Endothelial cell of umbilical vein (primary cell): ENCODE measurements around the gene LPAR4. TPM values are rescaled to one million over a fixed set of nuclear protein-coding genes. Genes with fewer than 3 reads are reported as not detected.

Experiments
- BruUV-seq: library from RNA; stranded (reverse); fragments of 400-500 nt; replicated peaks from 2 replicates; lab custom pipeline; 2021; lab: Mats Ljungman, UMichigan
- CTCF ChIA-PET: fragments of 300-600, 350-600 bp; sonication (Branson Sonifier 250); formaldehyde crosslinking; loops from one replicate; lab custom pipeline; 2021; ENCODE audit warnings: antibody characterized with exemption, inconsistent platforms; lab: Charles Lee
- POLR2A ChIA-PET: fragments of 300-600, 350-600 bp; sonication (Branson Sonifier 250); formaldehyde crosslinking; loops from one replicate; lab custom pipeline; 2021; ENCODE audit warnings: antibody characterized with exemption, inconsistent platforms; lab: Charles Lee
- DNase-seq: peaks from one replicate; pipeline ENCODE4 v3.0.0-alpha.2; 2011; ENCODE audit warnings: low read depth, low spot score
- FAIRE-seq: peaks from 2 replicates; lab custom pipeline; 2011; peaks lifted over from hg19 to GRCh38; lab: Jason Lieb, UNC
- H2AFZ ChIP-seq: 2 replicates; pipeline ENCODE4 v1.6.0; 2012; ENCODE audit warnings: low read depth, low read length, control low read depth, inconsistent platforms
- H3K27ac ChIP-seq: 2 replicates; pipeline ENCODE4 v1.5.1; 2011; ENCODE audit warnings: low read depth, mild to moderate bottlenecking, control low read depth, low read length, moderate library complexity; ENCODE audit not compliant: insufficient read depth
- H3K27me3 ChIP-seq, 2 experiments: 2 replicates each; pipeline versions ENCODE4 v1.6.0 to v1.6.1; 2011; ENCODE audit warnings: low read length in 2 of 2, mixed read lengths in 1 of 2; ENCODE audit not compliant: control insufficient read depth in 2 of 2, insufficient read depth in 2 of 2
- H3K36me3 ChIP-seq, 2 experiments: 2 replicates in 1 of 2; 3 replicates in 1 of 2; pipeline ENCODE4 v1.5.1; 2011; ENCODE audit warnings: low read length in 2 of 2, mild to moderate bottlenecking in 1 of 2, moderate library complexity in 1 of 2; ENCODE audit not compliant: control insufficient read depth in 2 of 2, insufficient read depth in 2 of 2; ENCODE audit errors: extremely low read depth in 1 of 2
- H3K4me1 ChIP-seq: 3 replicates; pipeline ENCODE4 v1.5.1; 2011; ENCODE audit warnings: mild to moderate bottlenecking, low read length; ENCODE audit not compliant: control insufficient read depth, insufficient read depth; ENCODE audit errors: extremely low read depth
- H3K4me2 ChIP-seq: 2 replicates; pipeline ENCODE4 v1.6.1; 2011; ENCODE audit warnings: low read length, control low read depth, mixed read lengths; ENCODE audit not compliant: insufficient read depth
- H3K4me3 ChIP-seq, 3 experiments: fragments of 200-600 bp in 1 of 3; sonication (generic), shearing (Covaris generic) in 1 of 3; replicated peaks in 1 of 3; 2 replicates each; pipeline ENCODE4 v1.5.1; 2011 to 2016; ENCODE audit warnings: control low read depth in 3 of 3, low read length in 3 of 3, mild to moderate bottlenecking in 2 of 3, inconsistent platforms in 1 of 3, low read depth in 1 of 3, moderate library complexity in 1 of 3; ENCODE audit not compliant: insufficient read depth in 1 of 3
- H3K79me2 ChIP-seq: 2 replicates; pipeline ENCODE4 v1.6.0; 2012; ENCODE audit warnings: low read length, inconsistent platforms; ENCODE audit not compliant: control insufficient read depth, insufficient read depth
- H3K9ac ChIP-seq: replicated peaks from 2 replicates; pipeline ENCODE3; 2011; ENCODE audit warnings: low read length, control low read depth; ENCODE audit not compliant: insufficient read depth; ENCODE audit errors: extremely low read depth
- H3K9me1 ChIP-seq: replicated peaks from 3 replicates; pipeline ENCODE4 v1.6.0; 2011; ENCODE audit warnings: mild to moderate bottlenecking, low read length; ENCODE audit not compliant: control insufficient read depth, insufficient read depth; ENCODE audit errors: extremely low read depth
- H3K9me3 ChIP-seq: replicated peaks from 2 replicates; pipeline ENCODE4 v1.5.1; 2012; ENCODE audit warnings: low read length, inconsistent platforms; ENCODE audit not compliant: control insufficient read depth, insufficient read depth
- H4K20me1 ChIP-seq: replicated peaks from 2 replicates; pipeline ENCODE3; 2011; ENCODE audit warnings: mild to moderate bottlenecking, low read length; ENCODE audit not compliant: control insufficient read depth, insufficient read depth; ENCODE audit errors: extremely low read depth
- EZH2 ChIP-seq: IDR thresholded peaks from 2 replicates; pipeline ENCODE4 v1.6.1; 2012; ENCODE audit warnings: borderline replicate concordance, low read depth, mild to moderate bottlenecking, moderate library complexity, low read length, inconsistent platforms; ENCODE audit not compliant: severe bottlenecking
- FOS ChIP-seq: IDR thresholded peaks from 2 replicates; pipeline ENCODE4 v1.6.1; 2011; ENCODE audit warnings: mild to moderate bottlenecking, low read length, moderate library complexity, borderline replicate concordance; ENCODE audit not compliant: insufficient read depth
- GATA2 ChIP-seq: IDR thresholded peaks from 2 replicates; pipeline ENCODE4 v1.7.0; 2011; ENCODE audit warnings: low read depth, mild to moderate bottlenecking, moderate library complexity, mixed read lengths, low read length; ENCODE audit not compliant: insufficient read length, insufficient read depth
- JUN ChIP-seq: IDR thresholded peaks from 2 replicates; pipeline ENCODE4 v1.6.1; 2011; ENCODE audit warnings: borderline replicate concordance, low read depth; ENCODE audit not compliant: insufficient read length, insufficient read depth
- MYC ChIP-seq: IDR thresholded peaks from one replicate; pipeline ENCODE4 v1.6.1; 2011; ENCODE audit warnings: mild to moderate bottlenecking, low read depth, low read length
- POLR2A ChIP-seq: IDR thresholded peaks from 2 replicates; pipeline ENCODE4 v1.6.1; 2012; ENCODE audit warnings: low read depth, mild to moderate bottlenecking, control low read depth, low read length
- POLR2AphosphoS5 ChIP-seq: IDR thresholded peaks from 2 replicates; pipeline ENCODE4 v1.6.1; 2012; ENCODE audit warnings: low read depth, mild to moderate bottlenecking, control low read depth, low read length, moderate library complexity; ENCODE audit not compliant: insufficient read depth
- dilution Hi-C: fragments of 300-500 bp; cut with MboI; formaldehyde crosslinking; loops from one replicate; pipeline ENCODE4 v1.15.0; 2019; ENCODE audit warnings: low sequenced_read_pairs; ENCODE audit not compliant: extremely low pct_ligation_motif_present
- intact Hi-C: fragments of 100-400 bp; cut with micrococcal nuclease; formaldehyde crosslinking; loops from one replicate; pipeline ENCODE4 v1.10.0; 2022
- polyA plus RNA-seq, 4 experiments: library from polyadenylated mRNA; depleted of rRNA in 3 of 4; stranded (reverse) in 3 of 4; unstranded in 1 of 4; fragments of >200 nt; gene quantifications; 2 replicates each; pipeline versions ENCODE4 v1.2.1 to v1.2.3, GENCODE V29; 2011 to 2012; ENCODE audit warnings: missing spikeins in 1 of 4
- total RNA-seq: library from RNA; stranded (reverse); gene quantifications from 2 replicates; pipeline ENCODE4 v1.2.3, GENCODE V29; 2021
- TF ChIP-seq, protein P1 (sequence below), 2 donors: IDR thresholded peaks; 1 replicate in 1 of 2; 2 replicates in 1 of 2; pipeline ENCODE4 v1.5.1; 2011; ENCODE audit warnings: low read length in 2 of 2, mild to moderate bottlenecking in 2 of 2, moderate library complexity in 2 of 2, control low read depth in 1 of 2, inconsistent platforms in 1 of 2, low read depth in 1 of 2; ENCODE audit not compliant: insufficient read depth in 1 of 2; ENCODE audit errors: extremely low read depth in 1 of 2
- TF ChIP-seq, protein P2 (sequence below): IDR thresholded peaks from 2 replicates; pipeline ENCODE4 v1.6.1; 2011; ENCODE audit not compliant: insufficient read depth, insufficient read length

LPAR4 gene
- total and polyA plus RNA-seq, 2 donors (not counting 3 experiments of a cell fraction or from before 2014, with no cell fraction given): 0.07 to 0.49 TPM

DNA sequence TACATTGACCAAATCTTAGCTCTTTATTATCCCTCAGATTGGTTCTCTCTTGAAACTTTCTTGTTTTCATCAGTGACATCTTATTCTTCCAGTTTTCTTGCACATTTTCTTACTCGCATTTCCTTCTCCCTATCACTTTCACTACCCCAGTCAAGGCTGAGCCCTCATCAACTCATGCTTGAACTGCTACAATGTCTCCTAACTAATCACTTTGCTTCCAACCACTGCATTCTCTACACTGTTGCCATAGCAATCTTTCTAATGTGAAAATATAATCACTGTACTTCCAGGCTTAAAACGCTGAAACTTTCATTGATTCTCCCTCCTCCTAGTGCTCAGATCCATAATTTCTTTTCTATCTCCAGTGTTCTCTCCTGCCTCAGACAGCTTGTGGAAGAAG lies 22.2 kb upstream of the LPAR4 start:
- Histone ChIP-seq H3K27me3 (no peaks in the 10 kb centered on the region), H3K79me2 (no peaks in the 10 kb centered on the region), H3K4me2 (no peak overlapping the region), H3K4me3 (no peak overlapping the region), H2AFZ (no peak overlapping the region), H3K27ac (no peak overlapping the region), H3K9me3 (no peaks in the 10 kb centered on the region), H3K36me3 (no peaks in the 10 kb centered on the region), H3K4me1 (no peaks in the 10 kb centered on the region), H4K20me1 (no peaks in the 10 kb centered on the region), H3K9ac (no peak overlapping the region), H3K9me1 (no peaks in the 10 kb centered on the region)
- no TSS peak for BruUV-seq
- CTCF ChIA-PET: no interaction called here
- dilution Hi-C loops: no loop called here
- intact Hi-C loops: no loop called here
- POLR2A ChIA-PET: no interaction called here
- no peak for FAIRE-seq
- no peak for TF ChIP-seq POLR2A
- TF ChIP-seq, protein P1, sequence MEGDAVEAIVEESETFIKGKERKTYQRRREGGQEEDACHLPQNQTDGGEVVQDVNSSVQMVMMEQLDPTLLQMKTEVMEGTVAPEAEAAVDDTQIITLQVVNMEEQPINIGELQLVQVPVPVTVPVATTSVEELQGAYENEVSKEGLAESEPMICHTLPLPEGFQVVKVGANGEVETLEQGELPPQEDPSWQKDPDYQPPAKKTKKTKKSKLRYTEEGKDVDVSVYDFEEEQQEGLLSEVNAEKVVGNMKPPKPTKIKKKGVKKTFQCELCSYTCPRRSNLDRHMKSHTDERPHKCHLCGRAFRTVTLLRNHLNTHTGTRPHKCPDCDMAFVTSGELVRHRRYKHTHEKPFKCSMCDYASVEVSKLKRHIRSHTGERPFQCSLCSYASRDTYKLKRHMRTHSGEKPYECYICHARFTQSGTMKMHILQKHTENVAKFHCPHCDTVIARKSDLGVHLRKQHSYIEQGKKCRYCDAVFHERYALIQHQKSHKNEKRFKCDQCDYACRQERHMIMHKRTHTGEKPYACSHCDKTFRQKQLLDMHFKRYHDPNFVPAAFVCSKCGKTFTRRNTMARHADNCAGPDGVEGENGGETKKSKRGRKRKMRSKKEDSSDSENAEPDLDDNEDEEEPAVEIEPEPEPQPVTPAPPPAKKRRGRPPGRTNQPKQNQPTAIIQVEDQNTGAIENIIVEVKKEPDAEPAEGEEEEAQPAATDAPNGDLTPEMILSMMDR (IDR thresholded peaks at IDR 0.05; ENCODE audit: extremely low read depth in 1 of 2, insufficient read depth in 1 of 2, low read depth in 1 of 2, low read length in 2 of 2): no peak
- TF ChIP-seq MYC: no peak
- TF ChIP-seq, protein P2, sequence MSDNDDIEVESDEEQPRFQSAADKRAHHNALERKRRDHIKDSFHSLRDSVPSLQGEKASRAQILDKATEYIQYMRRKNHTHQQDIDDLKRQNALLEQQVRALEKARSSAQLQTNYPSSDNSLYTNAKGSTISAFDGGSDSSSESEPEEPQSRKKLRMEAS: no peak
- no peak for TF ChIP-seq POLR2AphosphoS5
- no peak for TF ChIP-seq EZH2
- no peak for TF ChIP-seq GATA2
- no peak for DNase-seq

DNA sequence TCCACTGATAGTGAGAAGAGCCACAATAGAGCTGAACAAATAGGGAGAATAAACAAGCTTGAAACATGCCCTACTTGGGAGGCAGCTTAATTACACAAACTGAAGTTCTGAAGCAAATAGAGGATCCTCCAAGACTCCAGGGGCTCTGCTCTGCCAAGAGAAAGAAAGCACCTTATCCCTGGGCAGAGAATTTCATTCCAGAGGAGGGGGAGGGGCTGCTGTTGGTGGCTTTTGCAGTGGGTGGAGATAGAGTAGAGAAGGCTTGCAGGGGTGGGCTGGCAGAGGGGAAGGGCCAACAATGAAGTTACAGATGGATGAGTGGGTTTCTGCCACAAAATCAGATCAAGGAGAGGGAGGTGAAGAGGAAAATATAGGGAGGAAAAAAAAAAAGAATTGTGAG lies 1.0 kb upstream of the LPAR4 start:
- H3K4me3 ChIP-seq: no peak overlapping the region
- no peak for FAIRE-seq
- ChIA-PET CTCF (no interaction called here), POLR2A (no interaction called here)
- dilution Hi-C loops: no loop called here
- H3K9me3 ChIP-seq: no peaks in the 10 kb centered on the region
- H3K4me2 ChIP-seq: no peak overlapping the region
- H3K4me1 ChIP-seq: no peaks in the 10 kb centered on the region
- BruUV-seq: no TSS peak
- no peak for TF ChIP-seq EZH2
- TF ChIP-seq MYC: no peak
- no peak for TF ChIP-seq GATA2
- no peak for TF ChIP-seq POLR2AphosphoS5
- TF ChIP-seq, protein P1 (IDR thresholded peaks at IDR 0.05; ENCODE audit: extremely low read depth in 1 of 2, insufficient read depth in 1 of 2, low read depth in 1 of 2, low read length in 2 of 2): no peak
- no peak for TF ChIP-seq JUN
- TF ChIP-seq, protein P2: no peak
- no peak for TF ChIP-seq FOS
- TF ChIP-seq POLR2A: no peak
- H3K79me2 ChIP-seq: no peaks in the 10 kb centered on the region
- DNase-seq: no peak
- H2AFZ ChIP-seq: no peak overlapping the region
- no peak overlapping the region for H3K27ac ChIP-seq
- no peaks in the 10 kb centered on the region for H3K9me1 ChIP-seq
- no peaks in the 10 kb centered on the region for H3K27me3 ChIP-seq
- H3K9ac ChIP-seq: no peak overlapping the region
- intact Hi-C loops: no loop called here
- no peaks in the 10 kb centered on the region for H4K20me1 ChIP-seq
- no peaks in the 10 kb centered on the region for H3K36me3 ChIP-seq
